CD1c-positive myeloid dendritic cell (primary cell): Measurements from ENCODE around the gene STOML1.
A peak's percentile ranks its signal among the peaks of the same experiment; 100 is the strongest.
"Not testable (repeated sequence)": the region's sequence is repeated elsewhere in the genome, so short reads cannot be mapped to it uniquely, and the experiment has no call there.

Experiments used
- DNase-seq: peaks from one replicate; pipeline ENCODE4 v3.0.0-alpha.2; 2016; ENCODE audit errors: extremely low spot score

STOML1 gene

GRCh38 chr15:73960472-73961070 lies 31.5 kb downstream of the STOML1 start:
- not testable (repeated sequence) for DNase-seq

GRCh38 chr15:73959801-73960200 lies 32.3 kb downstream of the STOML1 start:
- DNase-seq, result no peak

GRCh38 chr15:73959012-73959581 lies 33.0 kb downstream of the STOML1 start:
- DNase-seq, result no peak

- DNase-seq, result no peak
These were observed 34.3 kb downstream of the STOML1 start for GRCh38 chr15:73957785-73958184.

GRCh38 chr15:73957276-73957675 lies 34.8 kb downstream of the STOML1 start:
- peak; percentile 8 for DNase-seq

- peak; percentile 53 for DNase-seq
These were observed 35.4 kb downstream of the STOML1 start for GRCh38 chr15:73956743-73957135.

GRCh38 chr15:73955861-73956742 lies 36.0 kb downstream of the STOML1 start:
- no peak for DNase-seq

GRCh38 chr15:73955326-73955725 lies 36.8 kb downstream of the STOML1 start:
- no peak for DNase-seq

- DNase-seq, result no peak
These were observed 37.6 kb downstream of the STOML1 start for GRCh38 chr15:73954188-73955145.

- no peak for DNase-seq
These were observed 39.0 kb downstream of the STOML1 start for GRCh38 chr15:73952913-73953750.

GRCh38 chr15:73952171-73952912 lies 39.8 kb downstream of the STOML1 start:
- no peak for DNase-seq

- DNase-seq, result no peak
These were observed 40.5 kb downstream of the STOML1 start for GRCh38 chr15:73951601-73952000.

- DNase-seq, result peak; percentile 85
These were observed 41.1 kb downstream of the STOML1 start for GRCh38 chr15:73950831-73951561.

- no peak for DNase-seq
These were observed 41.6 kb downstream of the STOML1 start for GRCh38 chr15:73950479-73950830.

GRCh38 chr15:73949496-73949895 lies 42.6 kb downstream of the STOML1 start:
- no peak for DNase-seq

- no peak for DNase-seq
These were observed 43.1 kb downstream of the STOML1 start for GRCh38 chr15:73948982-73949381.

- DNase-seq, result no peak
These were observed 43.7 kb downstream of the STOML1 start for GRCh38 chr15:73948396-73948795.

GRCh38 chr15:73947651-73948050 lies 44.4 kb downstream of the STOML1 start:
- no peak for DNase-seq

GRCh38 chr15:73946795-73947370 lies 45.2 kb downstream of the STOML1 start:
- no peak for DNase-seq
